Neural cell (in vitro differentiated cells): ENCODE data around the gene CACNG6.

Experiments
- EP300 ChIP-seq: fragments of 450-650 bp; conservative IDR thresholded peaks from 2 replicates; pipeline ENCODE4 v1.6.1; 2014; ENCODE audit warnings: antibody characterized with exemption, mild to moderate bottlenecking, moderate library complexity; ENCODE audit not compliant: poor library complexity, severe bottlenecking
- EZH2 ChIP-seq: fragments of 200-600, 300-800 bp; shearing (Covaris generic), sonication (generic); IDR thresholded peaks from 2 replicates; pipeline ENCODE4 v1.6.1; 2014; ENCODE audit warnings: antibody characterized with exemption, low read length, borderline replicate concordance, mild to moderate bottlenecking; ENCODE audit not compliant: insufficient read depth, poor library complexity, severe bottlenecking
- RAD21 ChIP-seq: fragments of 450-650 bp; conservative IDR thresholded peaks from 2 replicates; pipeline ENCODE4 v1.6.1; 2014; ENCODE audit warnings: antibody characterized with exemption, mild to moderate bottlenecking, moderate library complexity
- REST ChIP-seq: IDR thresholded peaks from 2 replicates; pipeline ENCODE4 v1.6.1; 2012; ENCODE audit warnings: borderline replicate concordance
- SMC3 ChIP-seq: fragments of 450-650 bp; conservative IDR thresholded peaks from 2 replicates; pipeline ENCODE4 v1.6.1; 2014; ENCODE audit warnings: antibody characterized with exemption, mild to moderate bottlenecking, moderate library complexity; ENCODE audit not compliant: poor library complexity
- TAF1 ChIP-seq: IDR thresholded peaks from 2 replicates; pipeline ENCODE4 v1.6.1; 2012; ENCODE audit warnings: low read depth
- TF ChIP-seq, protein P1 (sequence below): fragments of 450-650 bp; IDR thresholded peaks from 2 replicates; pipeline ENCODE4 v1.5.1; 2014; ENCODE audit warnings: antibody characterized with exemption, mild to moderate bottlenecking, moderate library complexity; ENCODE audit not compliant: poor library complexity, severe bottlenecking

GRCh38 chr19:53953383-53953782 lies 38.1 kb upstream of the CACNG6 start:
- TF ChIP-seq, protein P1, sequence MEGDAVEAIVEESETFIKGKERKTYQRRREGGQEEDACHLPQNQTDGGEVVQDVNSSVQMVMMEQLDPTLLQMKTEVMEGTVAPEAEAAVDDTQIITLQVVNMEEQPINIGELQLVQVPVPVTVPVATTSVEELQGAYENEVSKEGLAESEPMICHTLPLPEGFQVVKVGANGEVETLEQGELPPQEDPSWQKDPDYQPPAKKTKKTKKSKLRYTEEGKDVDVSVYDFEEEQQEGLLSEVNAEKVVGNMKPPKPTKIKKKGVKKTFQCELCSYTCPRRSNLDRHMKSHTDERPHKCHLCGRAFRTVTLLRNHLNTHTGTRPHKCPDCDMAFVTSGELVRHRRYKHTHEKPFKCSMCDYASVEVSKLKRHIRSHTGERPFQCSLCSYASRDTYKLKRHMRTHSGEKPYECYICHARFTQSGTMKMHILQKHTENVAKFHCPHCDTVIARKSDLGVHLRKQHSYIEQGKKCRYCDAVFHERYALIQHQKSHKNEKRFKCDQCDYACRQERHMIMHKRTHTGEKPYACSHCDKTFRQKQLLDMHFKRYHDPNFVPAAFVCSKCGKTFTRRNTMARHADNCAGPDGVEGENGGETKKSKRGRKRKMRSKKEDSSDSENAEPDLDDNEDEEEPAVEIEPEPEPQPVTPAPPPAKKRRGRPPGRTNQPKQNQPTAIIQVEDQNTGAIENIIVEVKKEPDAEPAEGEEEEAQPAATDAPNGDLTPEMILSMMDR: no peak
- no peak for TF ChIP-seq EZH2
- no peak for TF ChIP-seq REST
- no peak for TF ChIP-seq RAD21
- no peak for TF ChIP-seq EP300
- TF ChIP-seq TAF1: no peak
- no peak for TF ChIP-seq SMC3
